Measurements from ENCODE around the gene KREMEN2.
"Not testable (repeated sequence)": the region's sequence is repeated elsewhere in the genome, so short reads cannot be mapped to it uniquely, and the experiment has no call there.

Gene KREMEN2

DNA sequence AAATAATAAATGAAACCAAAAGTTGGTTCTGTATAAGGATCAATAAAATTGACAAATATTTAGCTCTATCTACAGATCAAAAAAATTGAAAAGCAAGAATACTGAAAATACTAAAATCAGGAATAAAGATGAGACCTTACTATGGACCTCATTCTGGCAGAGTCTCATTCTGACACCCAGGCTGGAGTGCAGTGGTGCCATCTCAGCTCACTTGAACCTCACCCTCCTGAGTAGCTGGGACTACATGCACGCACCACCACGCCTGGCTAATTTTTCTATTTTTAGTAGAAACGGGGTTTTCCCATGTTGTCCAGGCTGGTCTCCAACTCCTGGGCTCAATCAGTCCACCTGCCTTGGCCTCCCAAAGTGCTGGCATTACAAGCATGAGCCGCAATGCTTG, 22.0 kb upstream of the KREMEN2 start:
- DNase-seq (ENCODE audit: low read depth): no peak

GRCh38 chr16:2943716-2944115, 20.4 kb upstream of the KREMEN2 start:
- not testable (repeated sequence) for DNase-seq (ENCODE audit: low read depth)

DNA sequence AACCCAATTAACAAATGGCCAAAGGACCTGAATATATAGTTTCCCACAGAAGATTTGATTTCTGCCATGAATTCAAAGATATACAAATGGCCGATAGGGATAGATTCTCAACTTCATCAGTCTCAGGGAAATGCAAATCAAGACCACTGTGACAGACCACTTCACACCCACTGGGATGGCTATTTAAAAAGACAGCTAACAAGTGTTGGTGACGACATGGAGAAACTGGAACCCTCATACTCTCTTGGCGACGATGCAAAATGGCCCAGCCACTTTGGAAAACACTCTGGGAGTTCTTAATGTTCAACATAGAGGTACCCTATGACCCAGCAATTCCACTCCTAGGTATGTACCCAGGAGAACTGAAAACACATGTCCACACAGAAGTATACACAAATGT, 17.4 kb upstream of the KREMEN2 start:
- DNase-seq (ENCODE audit: low read depth): no peak

- DNase-seq (ENCODE audit: low read depth): no peak
Observed at GRCh38 chr16:2948807-2949704, 15.0 kb upstream of the KREMEN2 start.

DNA sequence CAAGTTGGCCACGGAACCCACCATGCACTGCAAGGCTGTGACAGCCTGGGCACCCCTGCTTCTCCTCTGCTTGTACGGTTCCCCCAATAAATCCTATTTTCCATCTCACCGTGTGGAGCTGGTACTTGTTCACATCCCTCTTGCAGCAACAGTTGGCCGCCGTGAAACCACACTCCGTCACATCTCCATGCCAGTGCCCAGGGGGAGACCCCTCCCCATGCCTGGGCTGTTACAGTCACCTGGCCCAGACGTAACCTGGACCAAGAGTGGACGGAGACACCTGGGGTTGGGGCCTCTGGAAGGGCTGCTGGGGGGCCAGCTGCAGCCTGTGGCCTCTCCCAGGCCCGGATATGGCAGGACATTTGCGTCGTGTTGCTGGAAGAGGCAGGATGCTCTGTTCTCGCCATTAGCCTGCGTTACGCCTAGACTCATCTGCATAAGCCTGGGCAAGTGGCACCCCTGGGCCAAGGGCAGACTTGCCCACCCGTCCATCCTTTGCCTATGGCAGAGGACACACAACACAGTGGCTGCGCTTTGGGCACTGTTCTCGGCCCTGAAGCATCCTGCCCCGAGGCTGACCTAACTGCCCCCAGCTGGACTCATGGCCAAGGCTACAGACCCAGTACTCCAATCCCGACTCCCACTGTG, 14.2 kb upstream of the KREMEN2 start:
- no peak for DNase-seq (ENCODE audit: low read depth)

GRCh38 chr16:2950353-2950724, 13.7 kb upstream of the KREMEN2 start:
- DNase-seq (ENCODE audit: low read depth): no peak

- DNase-seq (ENCODE audit: low read depth): no peak
Observed at GRCh38 chr16:2950773-2951172, 13.3 kb upstream of the KREMEN2 start.

DNA sequence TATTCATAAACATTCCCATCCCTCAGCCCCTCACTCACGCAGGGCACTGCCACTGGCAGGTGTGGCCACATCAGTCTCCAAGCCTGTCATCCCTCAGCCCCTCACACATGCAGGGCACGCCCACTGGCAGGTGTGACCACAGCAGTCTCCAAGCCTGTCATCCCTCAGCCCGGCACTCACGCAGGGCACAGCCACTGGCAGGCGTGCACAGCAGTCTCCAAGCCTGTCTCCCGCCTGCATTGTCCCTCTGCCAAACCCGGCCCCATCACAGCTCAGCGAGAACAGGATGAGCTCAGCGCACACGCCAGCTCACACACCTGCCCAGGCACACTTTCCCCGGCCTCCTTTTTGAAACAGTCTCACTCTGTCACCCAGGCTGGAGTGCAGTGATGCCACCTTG, 11.4 kb upstream of the KREMEN2 start:
- DNase-seq (ENCODE audit: low read depth): no peak

GRCh38 chr16:2953706-2954627, 10.1 kb upstream of the KREMEN2 start:
- DNase-seq (ENCODE audit: low read depth): no peak

GRCh38 chr16:2954656-2955381, 9.3 kb upstream of the KREMEN2 start:
- DNase-seq (ENCODE audit: low read depth): no peak

- no peak for DNase-seq (ENCODE audit: low read depth)
Observed at GRCh38 chr16:2955438-2955778, 8.7 kb upstream of the KREMEN2 start.

DNA sequence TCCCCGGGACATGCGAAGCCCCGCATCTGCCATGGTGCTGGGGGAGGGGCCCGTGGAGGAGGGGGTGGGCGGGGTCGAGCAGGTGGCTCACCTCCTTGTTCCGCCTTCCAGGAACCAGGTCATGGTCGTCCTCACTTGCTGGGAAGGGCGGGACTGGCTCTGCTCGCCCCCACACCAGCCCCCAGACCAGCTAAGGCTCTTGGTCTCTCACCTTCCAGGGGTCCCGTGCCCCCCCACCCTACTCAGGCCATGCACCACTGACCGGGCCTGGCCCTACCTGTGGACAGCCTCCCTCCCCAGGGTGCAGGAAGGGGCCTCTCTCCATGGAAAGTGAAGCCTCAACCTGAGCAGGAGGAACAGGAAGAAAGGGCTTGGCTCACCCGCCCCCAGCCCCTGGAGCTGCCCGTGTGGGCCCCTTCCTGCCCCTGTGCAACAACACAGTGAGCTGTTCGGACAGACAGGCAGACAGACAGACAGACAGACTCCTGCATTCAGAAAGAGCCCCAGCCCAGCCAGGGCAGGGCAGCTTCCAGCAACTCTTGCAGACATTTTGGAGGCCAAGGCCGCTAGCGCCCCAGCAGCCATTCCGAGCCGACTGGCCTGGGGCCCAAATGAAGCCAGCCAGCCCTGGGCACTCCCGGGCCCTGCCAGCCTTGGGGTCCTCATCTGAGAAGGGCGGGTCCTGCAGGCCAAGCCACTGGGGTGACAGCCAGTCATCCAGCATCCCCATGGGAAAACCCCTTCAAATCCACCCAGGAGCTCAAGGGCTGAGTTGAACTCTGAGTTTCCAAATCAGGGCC, 8.1 kb upstream of the KREMEN2 start:
- DNase-seq (ENCODE audit: low read depth): no peak

- DNase-seq (ENCODE audit: low read depth): no peak
Observed at GRCh38 chr16:2956579-2956956, 7.5 kb upstream of the KREMEN2 start.

DNA sequence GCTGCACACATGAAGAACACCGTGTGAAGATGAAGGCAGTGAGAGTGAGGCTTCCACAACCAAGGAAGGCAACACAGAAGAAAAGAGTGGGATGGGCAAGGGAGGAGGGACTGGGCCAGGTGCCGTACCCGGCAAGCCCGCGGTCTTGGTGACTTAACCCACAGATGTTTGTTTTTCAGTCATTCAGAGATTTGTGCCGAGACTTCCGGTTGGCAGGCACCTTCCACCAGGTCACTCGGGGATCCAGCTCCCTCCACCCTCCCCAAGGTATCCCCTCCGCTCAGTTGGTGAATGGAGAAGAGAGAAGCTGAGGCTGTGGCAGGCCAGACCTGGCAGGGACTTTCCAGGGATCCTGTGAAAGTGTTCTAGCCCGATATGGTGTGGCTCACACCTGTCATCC, 4.9 kb upstream of the KREMEN2 start:
- DNase-seq (ENCODE audit: low read depth): no peak

DNA sequence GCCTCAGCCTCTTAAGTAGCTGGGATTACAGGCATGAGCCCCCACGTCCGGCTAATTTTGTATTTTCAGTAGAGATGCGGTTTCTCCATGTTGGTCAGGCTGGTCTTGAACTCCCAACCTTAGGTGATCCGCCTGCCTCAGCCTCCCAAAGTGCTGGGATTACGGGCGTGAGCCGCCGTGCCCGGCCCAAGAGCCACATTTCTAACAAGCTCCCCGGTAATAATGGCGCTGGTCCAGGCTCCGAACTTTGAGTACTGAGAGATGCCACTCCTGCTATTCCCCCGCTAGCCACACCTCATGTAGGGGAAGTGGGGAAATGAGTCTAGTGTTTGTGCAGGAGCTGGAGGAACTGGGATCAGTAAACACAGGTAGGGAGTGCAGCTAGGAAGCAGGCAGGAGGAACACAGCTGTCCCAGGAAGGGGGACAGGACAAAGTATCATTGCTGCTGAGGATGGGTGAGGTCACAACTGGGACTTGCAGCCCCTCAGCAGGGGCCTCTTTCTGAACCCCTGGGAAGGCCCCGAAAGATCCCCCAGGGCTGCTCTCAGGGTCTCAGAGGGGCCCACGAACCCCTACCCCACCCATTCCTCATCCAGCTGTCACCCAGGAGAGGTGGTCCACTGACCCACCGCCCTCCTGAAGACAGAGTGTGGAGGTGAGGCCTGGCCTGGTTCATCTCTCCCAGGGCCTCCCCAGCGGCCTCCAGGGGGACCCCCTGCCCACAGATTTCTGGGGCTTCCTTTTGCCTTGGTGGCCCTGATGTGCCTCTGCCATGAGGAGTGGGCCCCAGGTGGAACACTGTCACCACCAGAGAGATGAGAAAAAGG, 3.7 kb upstream of the KREMEN2 start:
- DNase-seq (ENCODE audit: low read depth): no peak

DNA sequence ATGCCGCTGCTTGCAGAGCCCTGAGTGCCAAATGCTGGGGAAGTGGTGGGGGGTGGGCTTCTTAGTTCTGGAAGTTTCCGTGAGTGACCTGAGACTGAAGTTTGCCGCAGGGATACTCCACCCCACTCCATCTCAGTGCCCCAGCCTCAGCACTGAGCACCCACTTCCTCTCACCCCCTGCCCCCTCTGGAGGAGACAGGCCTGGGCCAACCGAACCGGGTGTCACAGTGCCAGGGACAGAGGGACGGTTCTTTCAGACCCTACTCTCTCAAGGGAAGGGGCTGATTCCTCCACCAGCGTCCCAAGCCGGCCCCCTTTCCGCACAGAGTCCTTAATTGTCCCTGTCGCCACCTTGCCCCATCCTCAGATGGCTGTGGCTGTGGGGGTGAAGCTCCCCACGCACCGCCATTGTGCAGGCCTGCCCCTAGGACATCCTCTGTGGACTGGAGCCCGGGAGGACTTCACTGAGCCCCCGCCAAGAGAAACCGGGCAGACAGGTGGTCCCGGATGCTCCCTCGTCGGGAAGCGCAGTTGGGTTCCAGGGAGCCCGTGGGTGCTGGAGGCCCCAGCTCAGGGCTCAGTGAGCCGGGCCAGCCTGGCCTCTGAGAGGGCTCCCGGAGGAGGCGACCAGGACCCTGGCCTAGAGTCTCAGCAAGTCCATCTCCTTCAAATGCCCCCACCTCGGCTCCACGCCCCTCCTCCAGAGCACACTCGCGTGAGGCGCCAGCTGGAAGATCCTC, 1.6 kb upstream of the KREMEN2 start:
- DNase-seq (ENCODE audit: low read depth): no peak

DNA sequence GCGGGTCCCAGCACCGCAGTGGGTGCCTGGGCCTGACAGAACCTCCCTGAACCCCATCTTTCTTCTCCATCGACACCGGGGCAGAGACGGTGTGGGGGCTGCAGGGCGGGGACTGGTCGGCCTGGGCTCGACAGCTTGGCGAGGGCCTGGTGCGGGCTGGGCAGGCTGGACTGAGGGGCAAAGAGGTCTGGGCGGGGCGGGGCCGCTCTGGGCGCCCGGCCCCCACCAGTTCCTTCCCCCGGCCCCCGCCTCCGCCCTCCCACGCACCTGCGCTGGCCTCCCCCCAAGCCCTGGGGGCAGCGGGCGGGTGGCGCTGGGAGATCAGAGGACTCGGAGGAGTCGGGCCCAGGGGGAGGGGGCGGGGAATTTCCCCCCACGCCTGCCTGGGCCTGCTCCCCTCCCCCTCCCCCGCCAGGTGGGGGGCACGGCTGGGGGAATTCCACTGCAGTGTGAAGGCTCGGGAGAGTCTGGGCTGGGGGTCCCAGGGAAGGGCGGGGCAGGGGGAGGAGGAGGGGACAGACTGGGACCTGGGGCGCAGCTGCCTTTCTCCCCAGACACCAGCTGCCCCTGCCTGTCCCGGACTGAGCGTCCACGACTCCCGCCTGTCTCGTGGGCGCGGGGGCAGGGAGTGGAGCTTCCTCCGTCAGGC, 877 bp upstream of the KREMEN2 start:
- DNase-seq (ENCODE audit: low read depth): no peak

GRCh38 chr16:2964475-2965336, 631 bp downstream of the KREMEN2 start:
- DNase-seq (ENCODE audit: low read depth): no peak
